ACC112 (cell line): Measurements from ENCODE around the gene B4GALT6.

ENCODE experiments used
- H2AFZ ChIP-seq: fragments of 200-600 bp; sonication (generic); one replicate; pipeline ENCODE4 v1.6.0; 2017; ENCODE audit warnings: antibody characterized with exemption, low read length; ENCODE audit not compliant: unreplicated experiment
- H3K27ac ChIP-seq: fragments of 200-600 bp; sonication (generic); 2 replicates; pipeline ENCODE4 v1.5.1; 2014; ENCODE audit warnings: low read depth, mild to moderate bottlenecking, antibody characterized with exemption, low read length, moderate library complexity
- H3K27me3 ChIP-seq: fragments of 200-600 bp; sonication (generic); 2 replicates; pipeline ENCODE4 v1.6.1; 2014; ENCODE audit warnings: mild to moderate bottlenecking, antibody characterized with exemption, low read length, moderate library complexity, mixed read lengths; ENCODE audit not compliant: insufficient read depth
- H3K36me3 ChIP-seq: fragments of 200-600 bp; sonication (generic); 2 replicates; pipeline ENCODE4 v1.6.1; 2016; ENCODE audit warnings: mild to moderate bottlenecking, antibody characterized with exemption, low read length, moderate library complexity, mixed read lengths; ENCODE audit not compliant: insufficient read depth
- H3K4me1 ChIP-seq: fragments of 200-600 bp; sonication (generic); one replicate; pipeline ENCODE4 v1.6.1; 2016; ENCODE audit warnings: low read length, mixed read lengths; ENCODE audit not compliant: insufficient read depth, unreplicated experiment, control insufficient read depth
- H3K4me3 ChIP-seq: fragments of 200-600 bp; sonication (generic); 2 replicates; pipeline ENCODE4 v1.5.1; 2014; ENCODE audit warnings: mild to moderate bottlenecking, low read depth, low read length
- H3K79me2 ChIP-seq: fragments of 200-600 bp; sonication (generic); one replicate; pipeline ENCODE4 v1.6.0; 2016; ENCODE audit warnings: low read length; ENCODE audit not compliant: control insufficient read depth, unreplicated experiment, insufficient read depth

The B4GALT6 gene

DNA sequence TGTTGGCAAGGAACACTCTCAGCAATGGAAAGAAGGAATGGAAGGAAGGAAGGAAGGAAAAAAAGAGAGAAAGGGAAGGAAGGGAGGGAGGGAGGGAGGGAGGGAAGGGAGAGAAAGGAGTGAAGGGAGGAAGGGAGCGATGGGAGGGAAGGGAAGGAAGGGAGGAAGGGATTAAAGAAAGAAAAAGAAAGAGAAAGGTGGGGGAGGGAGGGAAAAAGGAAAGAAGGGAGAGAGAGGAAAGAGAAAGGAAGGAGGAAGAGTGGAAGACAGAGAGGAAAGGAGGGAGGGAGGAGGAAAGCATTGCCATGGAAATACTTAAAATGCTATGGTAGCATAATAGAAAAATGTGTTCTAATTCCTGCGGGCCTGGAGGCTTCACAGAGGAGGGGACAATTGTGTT lies 70.3 kb downstream of the B4GALT6 start:
- no peaks in the 10 kb centered on the region for H3K36me3 ChIP-seq

DNA sequence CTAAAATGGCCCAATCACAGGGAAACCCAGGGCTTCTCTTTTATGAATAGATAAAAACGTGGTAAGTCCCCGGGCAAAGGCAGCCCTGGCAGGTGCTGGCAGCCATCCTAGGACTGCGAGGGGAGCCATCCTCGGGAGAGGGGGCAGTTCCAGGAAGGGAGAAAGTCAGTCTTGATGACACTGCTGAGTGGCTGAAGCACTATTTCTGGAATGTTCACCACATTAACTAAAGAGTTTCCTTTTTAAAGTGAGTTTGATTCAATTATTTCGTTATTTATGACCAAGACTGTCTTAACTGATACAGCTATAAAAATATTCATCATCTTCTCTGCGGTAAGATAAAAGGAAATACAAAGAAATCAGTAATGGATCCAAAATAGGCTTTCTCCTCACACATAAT lies 72.3 kb downstream of the B4GALT6 start:
- Histone ChIP-seq H3K36me3 (no peaks in the 10 kb centered on the region), H3K27ac (no peak overlapping the region), H3K4me1 (no peaks in the 10 kb centered on the region)

More for the DNA sequence above, 70.3 kb downstream of the B4GALT6 start:
- Histone ChIP-seq H3K4me1 (no peaks in the 10 kb centered on the region), H2AFZ (no peak overlapping the region), H3K79me2 (no peaks in the 10 kb centered on the region), H3K27me3 (peaks cover 7% of the 10 kb centered on the region), H3K27ac (no peak overlapping the region), H3K4me3 (no peak overlapping the region)

DNA sequence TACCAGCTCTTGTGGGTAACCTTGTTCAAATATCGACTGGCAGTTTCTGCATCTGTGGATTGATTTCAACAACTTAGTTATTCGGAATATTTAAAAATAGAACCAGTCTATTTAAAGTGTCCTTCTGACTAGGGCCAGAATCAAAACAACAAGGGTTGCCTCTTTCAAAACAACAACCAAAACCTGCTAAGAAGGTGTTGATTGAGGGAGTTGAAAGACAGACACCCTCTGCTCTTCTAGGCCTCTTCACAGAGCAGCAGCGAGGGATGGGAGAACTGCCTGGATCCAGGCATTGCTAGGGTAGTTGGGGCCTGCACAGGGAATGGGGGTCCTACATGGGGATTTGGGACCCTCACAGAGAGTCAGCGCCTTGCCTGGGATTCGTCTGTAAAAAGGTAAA lies 72.9 kb downstream of the B4GALT6 start:
- Histone ChIP-seq H3K4me1 (no peaks in the 10 kb centered on the region), H2AFZ (no peak overlapping the region), H3K27ac (no peak overlapping the region), H3K27me3 (peaks cover 24% of the 10 kb centered on the region), H3K79me2 (no peaks in the 10 kb centered on the region), H3K4me3 (no peak overlapping the region), H3K36me3 (no peaks in the 10 kb centered on the region)

More for the DNA sequence above, 72.3 kb downstream of the B4GALT6 start:
- Histone ChIP-seq H3K79me2 (no peaks in the 10 kb centered on the region), H3K4me3 (no peak overlapping the region), H2AFZ (no peak overlapping the region), H3K27me3 (peaks cover 19% of the 10 kb centered on the region)

DNA sequence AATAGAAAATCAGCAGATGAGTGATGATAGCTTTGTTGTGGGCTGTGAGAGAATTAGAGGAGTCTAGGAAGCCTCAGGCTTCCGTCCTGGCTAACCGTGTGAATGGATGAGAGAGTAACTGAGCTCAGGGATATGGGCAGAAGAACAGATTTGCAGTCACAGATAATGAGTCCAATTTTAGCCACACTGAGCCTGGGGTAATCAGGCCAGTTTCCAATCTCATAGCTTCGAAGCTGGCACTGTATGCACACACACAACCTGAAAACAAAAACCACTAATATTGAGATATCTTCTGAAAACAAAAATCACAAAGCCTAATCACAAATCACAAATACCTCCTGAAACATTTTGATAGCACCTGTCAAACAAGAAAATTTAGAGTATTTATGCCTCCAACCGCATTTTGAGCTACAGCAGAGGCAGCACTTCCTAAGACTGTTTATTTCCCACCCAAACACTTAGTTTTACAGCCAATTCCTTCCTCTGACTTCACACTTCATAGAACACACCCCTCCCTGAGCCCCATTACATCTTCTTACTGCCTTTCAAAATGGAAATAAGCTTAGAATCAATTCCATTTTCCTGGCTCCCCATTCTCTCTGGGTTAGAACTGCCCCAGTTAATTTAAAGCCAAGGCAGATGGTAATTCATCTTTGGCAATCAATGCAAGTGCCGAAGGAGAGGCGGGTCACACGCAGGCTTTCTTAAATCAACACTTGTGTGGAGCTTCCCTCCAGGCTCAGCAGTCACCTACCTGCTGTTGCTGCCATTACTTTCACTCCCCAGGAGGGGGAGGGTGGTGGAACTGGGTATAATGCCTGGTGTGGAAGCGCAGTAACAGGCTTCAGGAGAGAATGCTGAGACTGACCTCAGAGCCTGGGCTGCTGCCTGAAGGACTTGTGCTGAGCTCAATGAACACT lies 73.8 kb downstream of the B4GALT6 start:
- H3K4me1 ChIP-seq: no peaks in the 10 kb centered on the region
- no peaks in the 10 kb centered on the region for H3K79me2 ChIP-seq
- no peaks in the 10 kb centered on the region for H3K36me3 ChIP-seq
- H3K27ac ChIP-seq: no peak overlapping the region
- peaks cover 32% of the 10 kb centered on the region for H3K27me3 ChIP-seq
- H3K4me3 ChIP-seq: no peak overlapping the region
- H2AFZ ChIP-seq: no peak overlapping the region

DNA sequence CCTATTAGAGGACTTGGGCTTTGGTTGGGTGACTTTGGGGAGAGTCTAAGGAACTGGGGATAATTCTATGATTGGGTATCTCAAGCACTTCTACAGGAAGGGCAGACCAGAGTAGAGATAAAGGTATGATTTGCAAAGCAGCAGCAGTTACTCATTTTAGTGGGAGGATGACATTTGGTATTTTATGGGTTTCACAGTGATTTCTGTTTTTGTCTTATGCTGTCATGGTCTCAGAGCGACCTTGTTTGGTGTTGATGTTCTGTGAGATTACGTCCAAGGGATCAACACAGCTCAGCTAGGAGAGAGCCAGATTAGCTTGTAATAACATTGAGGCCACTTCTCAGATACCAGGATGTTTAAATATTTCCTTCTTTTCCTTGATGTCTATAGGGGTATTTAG lies 74.5 kb downstream of the B4GALT6 start:
- Histone ChIP-seq H3K4me1 (no peaks in the 10 kb centered on the region), H3K79me2 (no peaks in the 10 kb centered on the region), H3K27me3 (peaks cover 32% of the 10 kb centered on the region), H2AFZ (no peak overlapping the region), H3K27ac (no peak overlapping the region), H3K4me3 (no peak overlapping the region), H3K36me3 (no peaks in the 10 kb centered on the region)

DNA sequence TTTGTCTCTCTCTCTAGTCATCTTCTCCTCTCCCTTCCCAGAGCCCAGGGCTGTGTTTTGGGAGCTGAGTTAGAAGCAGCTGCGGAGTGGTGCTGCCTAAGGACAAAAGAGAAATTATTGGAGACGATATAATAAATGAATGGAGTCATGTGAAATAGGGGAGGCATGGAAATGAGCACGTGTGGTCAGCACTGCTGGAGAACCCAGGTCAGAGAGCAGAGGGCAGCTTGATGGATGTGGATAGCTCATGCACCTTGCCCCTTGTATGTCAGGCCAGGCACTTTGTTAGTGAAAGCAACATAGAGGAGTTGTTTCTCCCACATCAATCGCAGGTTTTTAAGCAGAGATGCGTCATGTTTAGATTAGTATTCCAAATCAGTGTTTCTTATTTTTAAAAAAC lies 77.0 kb downstream of the B4GALT6 start:
- H3K27me3 ChIP-seq: peaks cover 32% of the 10 kb centered on the region
- no peak overlapping the region for H3K27ac ChIP-seq
- H3K79me2 ChIP-seq: no peaks in the 10 kb centered on the region
- H2AFZ ChIP-seq: no peak overlapping the region
- H3K4me3 ChIP-seq: no peak overlapping the region
- no peaks in the 10 kb centered on the region for H3K4me1 ChIP-seq
- H3K36me3 ChIP-seq: no peaks in the 10 kb centered on the region

DNA sequence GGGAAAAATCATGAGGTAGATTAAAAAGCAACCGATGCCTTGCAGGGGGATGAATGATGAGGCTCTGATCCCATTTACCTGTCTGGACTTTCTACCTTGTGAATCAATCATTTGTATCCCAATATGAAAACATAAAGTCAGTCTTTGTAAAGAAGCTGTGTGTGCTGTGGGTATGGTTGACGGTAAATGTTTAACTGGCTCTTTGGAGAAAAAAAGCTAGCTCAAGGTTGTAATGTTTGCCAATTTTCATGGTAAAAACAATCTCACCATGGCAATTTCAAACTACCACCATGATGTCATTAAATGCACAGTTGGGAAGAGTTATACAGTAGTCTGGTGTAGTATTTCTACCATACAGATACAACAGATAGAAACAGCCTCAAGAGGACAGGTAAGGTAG lies 78.1 kb downstream of the B4GALT6 start:
- Histone ChIP-seq H3K27ac (no peak overlapping the region), H3K36me3 (no peaks in the 10 kb centered on the region), H2AFZ (no peak overlapping the region), H3K4me3 (no peak overlapping the region), H3K79me2 (no peaks in the 10 kb centered on the region), H3K4me1 (no peaks in the 10 kb centered on the region), H3K27me3 (peaks cover 32% of the 10 kb centered on the region)

DNA sequence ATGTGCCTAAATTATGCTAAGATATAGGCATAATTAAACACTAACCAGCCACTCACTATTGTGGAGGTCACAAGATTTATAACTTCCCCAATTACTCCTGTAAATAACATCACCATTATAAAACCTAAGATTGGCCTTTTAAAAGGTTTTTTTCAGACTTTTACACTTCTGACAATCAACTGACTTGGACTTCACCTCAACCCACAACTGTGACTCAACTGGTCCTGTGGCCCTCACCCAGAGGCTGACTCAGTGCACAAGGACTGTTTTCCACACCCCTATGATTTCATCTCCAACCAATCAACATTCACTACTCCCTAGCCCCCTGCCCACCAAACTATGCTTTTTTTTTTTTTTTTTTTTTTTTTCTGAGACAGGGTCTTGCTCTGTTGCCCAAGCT lies 81.1 kb downstream of the B4GALT6 start:
- H3K27me3 ChIP-seq: peaks cover 28% of the 10 kb centered on the region
- H2AFZ ChIP-seq: no peak overlapping the region
- H3K27ac ChIP-seq: no peak overlapping the region
- H3K4me1 ChIP-seq: no peaks in the 10 kb centered on the region
- H3K36me3 ChIP-seq: no peaks in the 10 kb centered on the region
- no peaks in the 10 kb centered on the region for H3K79me2 ChIP-seq
- no peak overlapping the region for H3K4me3 ChIP-seq

DNA sequence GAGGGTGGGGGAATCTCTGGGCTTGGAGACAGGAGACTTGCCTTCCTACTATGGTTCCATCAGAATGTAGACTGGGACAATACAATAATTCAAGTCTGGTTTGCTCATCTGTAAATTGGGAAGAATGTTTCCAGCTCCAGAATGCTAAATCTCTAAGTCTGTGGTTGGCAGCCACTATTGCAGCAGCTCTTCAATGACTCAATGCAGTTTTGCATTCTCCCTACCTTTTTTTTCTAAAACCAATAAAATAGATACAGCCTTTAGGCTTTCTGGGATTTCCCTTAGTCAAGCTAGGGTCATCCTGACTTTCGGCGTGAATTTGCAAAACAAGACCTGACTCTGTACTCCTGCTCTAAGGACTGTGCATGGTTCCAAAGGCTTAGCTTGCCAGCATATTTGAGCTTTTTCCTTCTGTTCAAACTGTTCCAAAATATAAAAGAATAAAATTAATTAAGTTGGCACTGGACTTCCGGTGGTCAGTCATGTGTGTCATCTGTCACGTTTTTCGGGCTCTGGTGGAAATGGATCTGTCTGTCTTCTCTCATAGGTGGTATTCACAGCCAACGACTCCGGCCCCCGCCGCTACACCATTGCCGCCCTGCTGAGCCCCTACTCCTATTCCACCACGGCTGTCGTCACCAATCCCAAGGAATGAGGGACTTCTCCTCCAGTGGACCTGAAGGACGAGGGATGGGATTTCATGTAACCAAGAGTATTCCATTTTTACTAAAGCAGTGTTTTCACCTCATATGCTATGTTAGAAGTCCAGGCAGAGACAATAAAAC lies 86.2 kb downstream of the B4GALT6 start:
- Histone ChIP-seq H3K27ac (no peak overlapping the region), H3K4me1 (no peaks in the 10 kb centered on the region), H2AFZ (no peak overlapping the region), H3K4me3 (no peak overlapping the region), H3K79me2 (no peaks in the 10 kb centered on the region), H3K36me3 (no peaks in the 10 kb centered on the region), H3K27me3 (peaks cover 29% of the 10 kb centered on the region)

DNA sequence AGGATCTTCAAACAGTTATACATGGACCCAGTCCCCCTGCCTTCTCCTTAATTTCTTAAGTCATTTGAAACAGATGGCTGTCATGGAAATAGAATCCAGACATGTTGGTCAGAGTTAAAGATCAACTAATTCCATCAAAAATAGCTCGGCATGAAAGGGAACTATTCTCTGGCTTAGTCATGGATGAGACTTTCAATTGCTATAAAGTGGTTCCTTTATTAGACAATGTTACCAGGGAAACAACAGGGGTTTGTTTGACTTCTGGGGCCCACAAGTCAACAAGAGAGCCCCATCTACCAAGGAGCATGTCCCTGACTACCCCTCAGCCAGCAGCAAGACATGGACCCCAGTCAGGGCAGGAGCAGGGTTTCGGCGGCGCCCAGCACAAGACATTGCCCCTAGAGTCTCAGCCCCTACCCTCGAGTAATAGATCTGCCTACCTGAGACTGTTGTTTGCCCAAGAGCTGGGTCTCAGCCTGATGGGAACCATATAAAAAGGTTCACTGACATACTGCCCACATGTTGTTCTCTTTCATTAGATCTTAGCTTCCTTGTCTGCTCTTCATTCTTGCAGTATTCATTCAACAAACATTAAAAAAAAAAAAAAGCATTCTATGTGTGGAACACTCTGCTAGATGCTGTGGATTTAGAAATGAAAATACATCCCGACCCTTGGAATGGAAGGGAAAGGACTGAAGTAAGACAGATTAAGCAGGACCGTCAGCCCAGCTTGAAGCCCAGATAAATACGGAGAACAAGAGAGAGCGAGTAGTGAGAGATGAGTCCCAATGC lies 88.1 kb downstream of the B4GALT6 start:
- no peaks in the 10 kb centered on the region for H3K4me1 ChIP-seq
- no peak overlapping the region for H3K27ac ChIP-seq
- H3K4me3 ChIP-seq: no peak overlapping the region
- H3K27me3 ChIP-seq: peaks cover 48% of the 10 kb centered on the region
- no peaks in the 10 kb centered on the region for H3K79me2 ChIP-seq
- H2AFZ ChIP-seq: no peak overlapping the region
- H3K36me3 ChIP-seq: no peaks in the 10 kb centered on the region
